ENCODE measurements around the gene AGXT2. TPM values are rescaled to one million over a fixed set of nuclear protein-coding genes. Genes with fewer than 3 reads are reported as not detected.

Gene AGXT2, protein sequence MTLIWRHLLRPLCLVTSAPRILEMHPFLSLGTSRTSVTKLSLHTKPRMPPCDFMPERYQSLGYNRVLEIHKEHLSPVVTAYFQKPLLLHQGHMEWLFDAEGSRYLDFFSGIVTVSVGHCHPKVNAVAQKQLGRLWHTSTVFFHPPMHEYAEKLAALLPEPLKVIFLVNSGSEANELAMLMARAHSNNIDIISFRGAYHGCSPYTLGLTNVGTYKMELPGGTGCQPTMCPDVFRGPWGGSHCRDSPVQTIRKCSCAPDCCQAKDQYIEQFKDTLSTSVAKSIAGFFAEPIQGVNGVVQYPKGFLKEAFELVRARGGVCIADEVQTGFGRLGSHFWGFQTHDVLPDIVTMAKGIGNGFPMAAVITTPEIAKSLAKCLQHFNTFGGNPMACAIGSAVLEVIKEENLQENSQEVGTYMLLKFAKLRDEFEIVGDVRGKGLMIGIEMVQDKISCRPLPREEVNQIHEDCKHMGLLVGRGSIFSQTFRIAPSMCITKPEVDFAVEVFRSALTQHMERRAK
- polyA plus RNA-seq (2012; ENCODE audit: insufficient read depth, insufficient read length, low read depth) = not detected

DNA sequence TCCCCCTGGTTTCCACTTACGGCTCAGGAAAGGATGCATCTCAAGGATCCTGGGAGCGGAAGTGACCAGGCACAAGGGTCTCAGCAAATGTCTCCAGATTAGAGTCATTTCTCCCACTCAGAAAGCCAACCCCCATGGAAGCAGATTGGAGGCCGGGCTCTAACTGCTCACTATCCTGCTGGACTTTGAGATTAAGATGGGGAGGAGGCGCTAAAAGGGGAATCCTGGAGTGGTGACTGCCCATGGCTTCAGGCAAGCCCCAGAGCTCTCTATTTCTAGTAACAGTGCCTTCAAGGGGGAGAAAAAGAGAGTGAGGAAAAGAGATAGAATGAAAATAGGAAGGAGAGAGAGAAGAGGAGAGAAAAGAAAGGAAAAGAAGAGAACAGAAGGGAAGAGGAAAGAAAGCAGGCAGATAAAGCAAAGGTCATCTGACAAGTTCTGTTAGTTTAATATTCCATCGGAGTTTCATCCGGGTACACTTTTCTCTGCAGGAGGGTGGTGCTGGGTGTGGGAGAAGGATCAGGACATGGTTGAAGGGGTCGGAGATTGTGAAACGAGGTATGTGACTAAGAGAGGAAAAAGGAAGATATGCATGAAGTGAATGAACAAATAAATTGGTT, at the start of gene AGXT2:
TSS of gene AGXT2 (minus strand) at position 165 of the 620 bp plus-strand sequence. CDS start at position 108, 57 bp downstream.
- Histone ChIP-seq H3K4me3 (ENCODE audit: low read depth, low read length) (no peak within 1 kb of the TSS), H3K9me3 (no peaks in the 10 kb centered on the region), H3K36me3 (no peaks in the 10 kb centered on the region), H3K27me3 (no peaks in the 10 kb centered on the region; the same call in 1 of the 2 replicates), H3K4me1 (no peaks in the 10 kb centered on the region)
- no peak for DNase-seq
- TF ChIP-seq, protein P1, sequence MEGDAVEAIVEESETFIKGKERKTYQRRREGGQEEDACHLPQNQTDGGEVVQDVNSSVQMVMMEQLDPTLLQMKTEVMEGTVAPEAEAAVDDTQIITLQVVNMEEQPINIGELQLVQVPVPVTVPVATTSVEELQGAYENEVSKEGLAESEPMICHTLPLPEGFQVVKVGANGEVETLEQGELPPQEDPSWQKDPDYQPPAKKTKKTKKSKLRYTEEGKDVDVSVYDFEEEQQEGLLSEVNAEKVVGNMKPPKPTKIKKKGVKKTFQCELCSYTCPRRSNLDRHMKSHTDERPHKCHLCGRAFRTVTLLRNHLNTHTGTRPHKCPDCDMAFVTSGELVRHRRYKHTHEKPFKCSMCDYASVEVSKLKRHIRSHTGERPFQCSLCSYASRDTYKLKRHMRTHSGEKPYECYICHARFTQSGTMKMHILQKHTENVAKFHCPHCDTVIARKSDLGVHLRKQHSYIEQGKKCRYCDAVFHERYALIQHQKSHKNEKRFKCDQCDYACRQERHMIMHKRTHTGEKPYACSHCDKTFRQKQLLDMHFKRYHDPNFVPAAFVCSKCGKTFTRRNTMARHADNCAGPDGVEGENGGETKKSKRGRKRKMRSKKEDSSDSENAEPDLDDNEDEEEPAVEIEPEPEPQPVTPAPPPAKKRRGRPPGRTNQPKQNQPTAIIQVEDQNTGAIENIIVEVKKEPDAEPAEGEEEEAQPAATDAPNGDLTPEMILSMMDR (IDR thresholded peaks at IDR 0.05; ENCODE audit: low read depth, low read length) = no peak

DNA sequence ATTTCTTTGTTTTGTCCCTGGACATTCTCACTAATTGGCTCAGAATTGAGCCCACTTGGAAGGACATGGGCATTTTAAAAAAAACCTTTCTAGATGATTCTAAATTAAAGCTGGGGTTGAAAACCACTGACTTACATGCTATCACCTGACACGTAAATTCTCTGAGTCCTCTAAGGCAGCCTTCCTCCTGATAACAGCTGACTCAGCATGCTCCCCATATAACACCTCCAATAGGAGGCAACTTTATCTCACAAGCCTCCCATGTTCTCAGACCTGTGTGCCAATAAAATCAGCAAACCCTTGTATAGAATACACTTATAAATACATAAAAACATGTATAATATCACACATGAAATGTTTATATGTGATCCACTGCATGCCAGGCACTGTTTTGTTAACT, 49.2 kb upstream of the AGXT2 start:
- DNase-seq = no peak
- Histone ChIP-seq H3K4me1 (no peaks in the 10 kb centered on the region), H3K9me3 (no peaks in the 10 kb centered on the region), H3K27me3 (peaks cover 2% of the 10 kb centered on the region; the same call in 1 of the 2 replicates), H3K4me3 (ENCODE audit: low read depth, low read length) (no peak overlapping the region), H3K36me3 (no peaks in the 10 kb centered on the region)
- TF ChIP-seq, protein P1 (IDR thresholded peaks at IDR 0.05; ENCODE audit: low read depth, low read length) = no peak

DNA sequence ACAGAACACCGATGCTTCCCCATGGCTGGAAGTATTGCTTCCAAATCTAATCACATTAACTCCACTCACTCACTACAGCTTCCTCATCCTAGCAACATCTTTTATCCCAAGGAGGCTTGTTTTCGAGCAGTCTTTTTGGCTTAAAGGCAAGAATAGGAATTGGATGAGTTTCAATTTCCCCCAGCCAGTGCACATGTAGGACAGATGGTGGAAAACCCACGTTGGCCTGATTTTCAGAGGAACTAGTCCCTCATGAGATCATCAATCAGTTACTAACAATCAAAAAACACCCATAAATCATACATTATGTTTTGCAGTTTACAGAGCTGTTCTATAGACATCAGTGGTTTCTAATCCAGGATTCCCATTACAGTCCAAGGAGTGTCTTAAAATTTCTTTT, 48.5 kb upstream of the AGXT2 start:
- H3K4me3 ChIP-seq (ENCODE audit: low read depth, low read length) = no peak overlapping the region
- no peaks in the 10 kb centered on the region for H3K4me1 ChIP-seq
- no peaks in the 10 kb centered on the region for H3K36me3 ChIP-seq
- TF ChIP-seq, protein P1 (IDR thresholded peaks at IDR 0.05; ENCODE audit: low read depth, low read length) = no peak
- no peaks in the 10 kb centered on the region for H3K9me3 ChIP-seq
- DNase-seq = no peak
- H3K27me3 ChIP-seq = peaks cover 2% of the 10 kb centered on the region; the same call in 1 of the 2 replicates

DNA sequence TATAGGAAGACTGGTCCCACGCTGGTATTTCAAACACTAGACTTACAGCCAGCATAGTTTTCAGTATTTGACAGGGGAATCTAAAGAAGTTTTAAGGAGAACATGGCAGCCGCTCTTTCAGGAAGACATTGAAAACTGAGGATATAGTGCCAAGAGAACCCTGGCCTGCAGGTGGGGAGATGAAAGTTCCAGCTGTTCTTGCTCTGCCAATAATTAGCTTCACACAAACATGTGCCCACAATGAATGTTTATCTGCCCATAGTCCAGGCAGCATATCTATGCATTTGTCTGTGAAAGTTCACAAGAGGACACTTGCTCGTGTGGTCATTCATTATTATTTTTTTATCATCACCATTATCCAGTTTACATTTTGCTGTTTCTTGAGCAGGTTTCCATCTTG, 47.6 kb upstream of the AGXT2 start:
- H3K36me3 ChIP-seq = no peaks in the 10 kb centered on the region
- TF ChIP-seq, protein P1 (IDR thresholded peaks at IDR 0.05; ENCODE audit: low read depth, low read length) = no peak
- H3K9me3 ChIP-seq = no peaks in the 10 kb centered on the region
- no peak for DNase-seq
- H3K27me3 ChIP-seq = peaks cover 2% of the 10 kb centered on the region; the same call in 1 of the 2 replicates
- no peak overlapping the region for H3K4me3 ChIP-seq (ENCODE audit: low read depth, low read length)
- no peaks in the 10 kb centered on the region for H3K4me1 ChIP-seq

DNA sequence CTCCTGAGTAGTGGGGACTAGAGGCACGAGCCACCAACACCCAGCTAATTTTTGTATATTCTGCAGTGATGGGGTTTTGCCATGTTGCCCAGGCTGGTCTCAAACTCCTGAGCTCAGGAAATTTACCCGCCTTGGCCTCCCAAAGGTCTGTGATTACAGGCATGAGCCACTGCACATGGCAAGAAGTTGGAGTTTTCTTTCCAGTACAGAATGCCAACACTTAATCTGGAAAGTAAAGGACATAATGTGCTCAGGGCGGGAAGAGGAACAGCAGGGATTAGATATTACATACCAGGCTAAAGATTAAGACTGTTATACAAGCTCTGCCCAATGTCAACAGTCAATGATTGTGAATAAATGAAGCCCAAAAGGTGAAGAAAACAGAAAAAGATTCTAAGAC, 47.2 kb upstream of the AGXT2 start:
- no peaks in the 10 kb centered on the region for H3K9me3 ChIP-seq
- no peaks in the 10 kb centered on the region for H3K4me1 ChIP-seq
- no peak for DNase-seq
- peaks cover 2% of the 10 kb centered on the region; the same call in 1 of the 2 replicates for H3K27me3 ChIP-seq
- H3K36me3 ChIP-seq = no peaks in the 10 kb centered on the region
- TF ChIP-seq, protein P1 (IDR thresholded peaks at IDR 0.05; ENCODE audit: low read depth, low read length) = no peak
- H3K4me3 ChIP-seq (ENCODE audit: low read depth, low read length) = no peak overlapping the region

Measured in BE2C (cell line).